HepG2 (cell line): ENCODE measurements around the gene GALNT18. TPM values are rescaled to one million over a fixed set of nuclear protein-coding genes. Genes with fewer than 3 reads are reported as not detected.

ENCODE experiments used
- BRD4 ChIP-seq: sonication (generic); formaldehyde crosslinking; IDR thresholded peaks from 2 replicates; pipeline ENCODE4 v1.4.0; 2020; ENCODE audit warnings: missing genetic modification reagents
- CBX5 ChIP-seq: sonication (generic); formaldehyde crosslinking; IDR thresholded peaks from 2 replicates; pipeline ENCODE4 v1.4.0; 2020; ENCODE audit warnings: missing genetic modification reagents, borderline replicate concordance
- CHD4 ChIP-seq: fragments of 200-600 bp; sonication (generic); IDR thresholded peaks from 2 replicates; pipeline ENCODE4 v1.7.0; 2017; ENCODE audit warnings: mild to moderate bottlenecking, low read length, borderline replicate concordance
- DR1 ChIP-seq: sonication (generic); formaldehyde crosslinking; IDR thresholded peaks from 2 replicates; pipeline ENCODE4 v1.8.0; 2021; ENCODE audit warnings: mild to moderate bottlenecking, missing genetic modification reagents, inconsistent platforms
- EED ChIP-seq: sonication (generic); formaldehyde crosslinking; IDR thresholded peaks from 2 replicates; pipeline ENCODE4 v1.5.0; 2020; ENCODE audit warnings: mild to moderate bottlenecking, missing genetic modification reagents
- NFYB ChIP-seq: sonication (generic); formaldehyde crosslinking; IDR thresholded peaks from 2 replicates; pipeline ENCODE4 v1.4.0; 2020; ENCODE audit warnings: missing genetic modification reagents
- PAWR ChIP-seq: sonication (generic); formaldehyde crosslinking; IDR thresholded peaks from 2 replicates; pipeline ENCODE4 v1.4.0; 2020; ENCODE audit warnings: missing genetic modification reagents, mild to moderate bottlenecking, borderline replicate concordance
- SOX6 ChIP-seq, 2 experiments: fragments of 450-650 bp in 1 of 2; sonication (generic) in 1 of 2; formaldehyde crosslinking in 1 of 2; IDR thresholded peaks; 2 replicates each; pipeline versions ENCODE4 v1.4.0 to v1.6.1; 2017 to 2020; ENCODE audit warnings: antibody characterized with exemption in 1 of 2, mild to moderate bottlenecking in 1 of 2, missing genetic modification reagents in 1 of 2
- ZBTB1 ChIP-seq: sonication (generic); formaldehyde crosslinking; IDR thresholded peaks from 2 replicates; pipeline ENCODE4 v1.4.0; 2020; ENCODE audit warnings: missing genetic modification reagents, borderline replicate concordance
- ZNF256 ChIP-seq: sonication (generic); formaldehyde crosslinking; conservative IDR thresholded peaks from 2 replicates; pipeline ENCODE4 v1.4.0; 2020; ENCODE audit warnings: missing genetic modification reagents
- ZNF33B ChIP-seq: sonication (generic); formaldehyde crosslinking; IDR thresholded peaks from 2 replicates; pipeline ENCODE4 v1.5.1; 2020; ENCODE audit warnings: mild to moderate bottlenecking, missing genetic modification reagents
- ZNF367 ChIP-seq: sonication (generic); formaldehyde crosslinking; IDR thresholded peaks from 2 replicates; pipeline ENCODE4 v1.4.0; 2020; ENCODE audit warnings: missing genetic modification reagents, borderline replicate concordance
- ZNF589 ChIP-seq: sonication (generic); formaldehyde crosslinking; conservative IDR thresholded peaks from 2 replicates; pipeline ENCODE4 v1.8.0; 2022; ENCODE audit warnings: mild to moderate bottlenecking, moderate library complexity, missing genetic modification reagents
- ZNF766 ChIP-seq: sonication (generic); formaldehyde crosslinking; IDR thresholded peaks from 2 replicates; pipeline ENCODE4 v1.5.0; 2020; ENCODE audit warnings: missing genetic modification reagents, borderline replicate concordance
- ZSCAN9 ChIP-seq: IDR thresholded peaks from 2 replicates; pipeline ENCODE4 v1.6.1; 2016; ENCODE audit warnings: borderline replicate concordance
- polyA plus RNA-seq, 8 experiments: library from polyadenylated mRNA; depleted of rRNA in 3 of 8; stranded (reverse) in 7 of 8; unstranded in 1 of 8; fragments of >200 nt; fragmentation: Illumina TruSeq in 4 of 8; extraction: Trizol in 4 of 8; gene quantifications; 2 replicates each; pipeline versions ENCODE4 v1.2.1 to v1.2.3, GENCODE V29; 2011 to 2016; ENCODE audit warnings: low read depth in 4 of 8, missing spikeins in 1 of 8, mixed read lengths in 1 of 8; ENCODE audit not compliant: insufficient read depth in 1 of 8
- total RNA-seq, 5 experiments: library from RNA; depleted of rRNA; stranded (reverse); fragments of >200 nt; fragmentation: Illumina TruSeq; extraction: Trizol; gene quantifications; 2 replicates each; pipeline ENCODE4 v1.2.3, GENCODE V29; 2016; ENCODE audit warnings: low read depth in 1 of 5
- TF ChIP-seq, protein P1 (sequence below): sonication (generic); formaldehyde crosslinking; IDR thresholded peaks from 2 replicates; pipeline ENCODE4 v1.4.0; 2020; ENCODE audit warnings: missing genetic modification reagents, borderline replicate concordance
- TF ChIP-seq, protein P2 (sequence below): sonication (generic); formaldehyde crosslinking; IDR thresholded peaks from 2 replicates; pipeline ENCODE4 v1.8.1; 2023; ENCODE audit warnings: missing genetic modification reagents, mild to moderate bottlenecking, borderline replicate concordance
- TF ChIP-seq, protein P3 (sequence below): sonication (generic); formaldehyde crosslinking; IDR thresholded peaks from 2 replicates; pipeline ENCODE4 v1.8.0; 2022; ENCODE audit warnings: mild to moderate bottlenecking, missing genetic modification reagents
- TF ChIP-seq, protein P4 (sequence below): sonication (generic); formaldehyde crosslinking; IDR thresholded peaks from 2 replicates; pipeline ENCODE4 v1.5.0; 2020; ENCODE audit warnings: mild to moderate bottlenecking, missing genetic modification reagents, moderate library complexity
- TF ChIP-seq, protein P5 (sequence below): sonication (generic); formaldehyde crosslinking; IDR thresholded peaks from 2 replicates; pipeline ENCODE4 v1.4.0; 2020; ENCODE audit warnings: missing genetic modification reagents
- TF ChIP-seq, protein P6 (sequence below): sonication (generic); formaldehyde crosslinking; IDR thresholded peaks from 2 replicates; pipeline ENCODE4 v1.4.0; 2020; ENCODE audit warnings: mild to moderate bottlenecking, missing genetic modification reagents
- TF ChIP-seq, protein P7 (sequence below): IDR thresholded peaks from 2 replicates; pipeline ENCODE4 v1.6.1; 2012; ENCODE audit warnings: low read depth, low read length, improper control_type of control experiment

Gene GALNT18
- total and polyA plus RNA-seq, 2 of the 13 experiments (the other 11 are each of a cell fraction or from before 2014, with no cell fraction given) = 0.11 TPM; not detected in 1

DNA sequence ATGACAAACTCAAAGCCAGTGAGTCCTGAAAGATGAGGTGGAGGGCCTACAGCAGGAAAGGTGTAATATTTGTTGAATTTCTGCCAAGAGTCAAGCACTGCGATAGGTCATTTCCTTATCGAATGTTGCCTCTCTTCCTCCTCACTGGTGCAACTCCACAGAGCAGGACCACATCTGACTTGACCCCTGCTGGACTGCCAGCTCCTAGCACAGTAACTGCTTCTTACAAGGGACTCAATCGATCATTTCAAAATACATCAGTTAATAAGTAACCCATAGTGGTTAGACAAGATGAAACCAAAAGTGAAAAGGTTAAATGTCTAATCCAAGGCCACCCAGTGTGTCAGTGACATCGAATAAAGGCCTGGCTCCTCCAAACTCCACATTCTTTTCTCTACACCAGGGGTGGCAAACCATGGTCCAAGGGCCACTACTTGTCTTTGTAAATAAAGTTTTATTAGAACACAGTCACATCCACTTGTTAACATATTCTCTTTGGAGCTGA is 170.3 kb downstream of the GALNT18 start (continued):
- TF ChIP-seq EED (no peak), ZSCAN9 (CRISPR knock-in tag) (no peak), ZNF367 (no peak), CBX5 (CRISPR knock-in tag) (no peak), DR1 (CRISPR knock-in tag) (no peak), PAWR (CRISPR knock-in tag) (no peak), ZNF589 (CRISPR knock-in tag) (no peak), BRD4 (no peak), ZNF256 (no peak), ZNF766 (CRISPR knock-in tag) (no peak), CHD4 (no peak), SOX6 (IDR thresholded peaks at IDR 0.05) (no peak), SOX6 (CRISPR knock-in tag; IDR thresholded peaks at IDR 0.05) (0 out of 2 replicates have a peak, but pooled peaks have one; percentile 12), ZNF33B (CRISPR knock-in tag) (no peak), ZBTB1 (CRISPR knock-in tag) (no peak), NFYB (CRISPR knock-in tag) (no peak)
- TF ChIP-seq, protein P1, sequence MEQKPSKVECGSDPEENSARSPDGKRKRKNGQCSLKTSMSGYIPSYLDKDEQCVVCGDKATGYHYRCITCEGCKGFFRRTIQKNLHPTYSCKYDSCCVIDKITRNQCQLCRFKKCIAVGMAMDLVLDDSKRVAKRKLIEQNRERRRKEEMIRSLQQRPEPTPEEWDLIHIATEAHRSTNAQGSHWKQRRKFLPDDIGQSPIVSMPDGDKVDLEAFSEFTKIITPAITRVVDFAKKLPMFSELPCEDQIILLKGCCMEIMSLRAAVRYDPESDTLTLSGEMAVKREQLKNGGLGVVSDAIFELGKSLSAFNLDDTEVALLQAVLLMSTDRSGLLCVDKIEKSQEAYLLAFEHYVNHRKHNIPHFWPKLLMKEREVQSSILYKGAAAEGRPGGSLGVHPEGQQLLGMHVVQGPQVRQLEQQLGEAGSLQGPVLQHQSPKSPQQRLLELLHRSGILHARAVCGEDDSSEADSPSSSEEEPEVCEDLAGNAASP = no peak
- TF ChIP-seq, protein P2, sequence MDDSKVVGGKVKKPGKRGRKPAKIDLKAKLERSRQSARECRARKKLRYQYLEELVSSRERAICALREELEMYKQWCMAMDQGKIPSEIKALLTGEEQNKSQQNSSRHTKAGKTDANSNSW (CRISPR knock-in tag) = no peak
- TF ChIP-seq, protein P3, sequence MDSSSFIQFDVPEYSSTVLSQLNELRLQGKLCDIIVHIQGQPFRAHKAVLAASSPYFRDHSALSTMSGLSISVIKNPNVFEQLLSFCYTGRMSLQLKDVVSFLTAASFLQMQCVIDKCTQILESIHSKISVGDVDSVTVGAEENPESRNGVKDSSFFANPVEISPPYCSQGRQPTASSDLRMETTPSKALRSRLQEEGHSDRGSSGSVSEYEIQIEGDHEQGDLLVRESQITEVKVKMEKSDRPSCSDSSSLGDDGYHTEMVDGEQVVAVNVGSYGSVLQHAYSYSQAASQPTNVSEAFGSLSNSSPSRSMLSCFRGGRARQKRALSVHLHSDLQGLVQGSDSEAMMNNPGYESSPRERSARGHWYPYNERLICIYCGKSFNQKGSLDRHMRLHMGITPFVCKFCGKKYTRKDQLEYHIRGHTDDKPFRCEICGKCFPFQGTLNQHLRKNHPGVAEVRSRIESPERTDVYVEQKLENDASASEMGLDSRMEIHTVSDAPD = no peak
- TF ChIP-seq, protein P4, sequence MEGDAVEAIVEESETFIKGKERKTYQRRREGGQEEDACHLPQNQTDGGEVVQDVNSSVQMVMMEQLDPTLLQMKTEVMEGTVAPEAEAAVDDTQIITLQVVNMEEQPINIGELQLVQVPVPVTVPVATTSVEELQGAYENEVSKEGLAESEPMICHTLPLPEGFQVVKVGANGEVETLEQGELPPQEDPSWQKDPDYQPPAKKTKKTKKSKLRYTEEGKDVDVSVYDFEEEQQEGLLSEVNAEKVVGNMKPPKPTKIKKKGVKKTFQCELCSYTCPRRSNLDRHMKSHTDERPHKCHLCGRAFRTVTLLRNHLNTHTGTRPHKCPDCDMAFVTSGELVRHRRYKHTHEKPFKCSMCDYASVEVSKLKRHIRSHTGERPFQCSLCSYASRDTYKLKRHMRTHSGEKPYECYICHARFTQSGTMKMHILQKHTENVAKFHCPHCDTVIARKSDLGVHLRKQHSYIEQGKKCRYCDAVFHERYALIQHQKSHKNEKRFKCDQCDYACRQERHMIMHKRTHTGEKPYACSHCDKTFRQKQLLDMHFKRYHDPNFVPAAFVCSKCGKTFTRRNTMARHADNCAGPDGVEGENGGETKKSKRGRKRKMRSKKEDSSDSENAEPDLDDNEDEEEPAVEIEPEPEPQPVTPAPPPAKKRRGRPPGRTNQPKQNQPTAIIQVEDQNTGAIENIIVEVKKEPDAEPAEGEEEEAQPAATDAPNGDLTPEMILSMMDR (CRISPR knock-in tag) = peak; percentile 23
- TF ChIP-seq, protein P5, sequence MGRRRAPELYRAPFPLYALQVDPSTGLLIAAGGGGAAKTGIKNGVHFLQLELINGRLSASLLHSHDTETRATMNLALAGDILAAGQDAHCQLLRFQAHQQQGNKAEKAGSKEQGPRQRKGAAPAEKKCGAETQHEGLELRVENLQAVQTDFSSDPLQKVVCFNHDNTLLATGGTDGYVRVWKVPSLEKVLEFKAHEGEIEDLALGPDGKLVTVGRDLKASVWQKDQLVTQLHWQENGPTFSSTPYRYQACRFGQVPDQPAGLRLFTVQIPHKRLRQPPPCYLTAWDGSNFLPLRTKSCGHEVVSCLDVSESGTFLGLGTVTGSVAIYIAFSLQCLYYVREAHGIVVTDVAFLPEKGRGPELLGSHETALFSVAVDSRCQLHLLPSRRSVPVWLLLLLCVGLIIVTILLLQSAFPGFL (CRISPR knock-in tag) = no peak
- TF ChIP-seq, protein P6, sequence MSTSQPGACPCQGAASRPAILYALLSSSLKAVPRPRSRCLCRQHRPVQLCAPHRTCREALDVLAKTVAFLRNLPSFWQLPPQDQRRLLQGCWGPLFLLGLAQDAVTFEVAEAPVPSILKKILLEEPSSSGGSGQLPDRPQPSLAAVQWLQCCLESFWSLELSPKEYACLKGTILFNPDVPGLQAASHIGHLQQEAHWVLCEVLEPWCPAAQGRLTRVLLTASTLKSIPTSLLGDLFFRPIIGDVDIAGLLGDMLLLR (CRISPR knock-in tag) = no peak
- TF ChIP-seq, protein P7, sequence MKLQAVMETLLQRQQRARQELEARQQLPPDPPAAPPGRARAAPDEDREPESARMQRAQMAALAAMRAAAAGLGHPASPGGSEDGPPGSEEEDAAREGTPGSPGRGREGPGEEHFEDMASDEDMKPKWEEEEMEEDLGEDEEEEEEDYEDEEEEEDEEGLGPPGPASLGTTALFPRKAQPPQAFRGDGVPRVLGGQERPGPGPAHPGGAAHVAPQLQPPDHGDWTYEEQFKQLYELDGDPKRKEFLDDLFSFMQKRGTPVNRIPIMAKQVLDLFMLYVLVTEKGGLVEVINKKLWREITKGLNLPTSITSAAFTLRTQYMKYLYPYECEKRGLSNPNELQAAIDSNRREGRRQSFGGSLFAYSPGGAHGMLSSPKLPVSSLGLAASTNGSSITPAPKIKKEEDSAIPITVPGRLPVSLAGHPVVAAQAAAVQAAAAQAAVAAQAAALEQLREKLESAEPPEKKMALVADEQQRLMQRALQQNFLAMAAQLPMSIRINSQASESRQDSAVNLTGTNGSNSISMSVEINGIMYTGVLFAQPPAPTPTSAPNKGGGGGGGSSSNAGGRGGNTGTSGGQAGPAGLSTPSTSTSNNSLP = peak; percentile 79
